ENCODE results near the gene PAK4.

Gene PAK4

GRCh38 chr19:39166571-39167391 is 41.2 kb downstream of the PAK4 start:
- no peak for DNase-seq

GRCh38 chr19:39167461-39168257 is 42.1 kb downstream of the PAK4 start:
- no peak for DNase-seq

GRCh38 chr19:39168258-39169142 is 42.9 kb downstream of the PAK4 start:
- no peak for DNase-seq

DNA sequence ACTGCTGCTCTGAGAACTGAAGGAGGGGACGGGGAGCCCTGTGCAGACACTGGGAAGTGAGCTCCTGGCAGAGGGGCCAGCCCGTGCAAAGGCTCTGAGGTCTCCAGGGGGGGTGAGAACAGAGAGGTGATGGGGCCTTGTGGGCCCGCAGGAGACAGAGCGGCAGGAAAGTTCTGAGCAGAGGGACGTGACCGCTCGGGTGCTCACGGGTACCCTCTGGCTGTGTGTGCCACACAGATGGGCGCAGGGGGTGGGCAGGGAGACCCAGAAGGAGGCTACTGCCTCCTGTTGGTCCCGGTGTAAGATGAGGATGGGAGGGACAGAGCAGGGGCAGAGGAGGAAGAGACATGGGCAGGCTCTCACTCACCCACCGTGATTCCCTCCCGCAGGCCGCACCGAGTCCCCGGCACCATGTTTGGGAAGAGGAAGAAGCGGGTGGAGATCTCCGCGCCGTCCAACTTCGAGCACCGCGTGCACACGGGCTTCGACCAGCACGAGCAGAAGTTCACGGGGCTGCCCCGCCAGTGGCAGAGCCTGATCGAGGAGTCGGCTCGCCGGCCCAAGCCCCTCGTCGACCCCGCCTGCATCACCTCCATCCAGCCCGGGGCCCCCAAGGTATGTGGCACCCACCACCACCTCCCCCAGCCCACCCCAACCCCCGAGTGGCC is 43.7 kb downstream of the PAK4 start:
- DNase-seq: no peak

DNA sequence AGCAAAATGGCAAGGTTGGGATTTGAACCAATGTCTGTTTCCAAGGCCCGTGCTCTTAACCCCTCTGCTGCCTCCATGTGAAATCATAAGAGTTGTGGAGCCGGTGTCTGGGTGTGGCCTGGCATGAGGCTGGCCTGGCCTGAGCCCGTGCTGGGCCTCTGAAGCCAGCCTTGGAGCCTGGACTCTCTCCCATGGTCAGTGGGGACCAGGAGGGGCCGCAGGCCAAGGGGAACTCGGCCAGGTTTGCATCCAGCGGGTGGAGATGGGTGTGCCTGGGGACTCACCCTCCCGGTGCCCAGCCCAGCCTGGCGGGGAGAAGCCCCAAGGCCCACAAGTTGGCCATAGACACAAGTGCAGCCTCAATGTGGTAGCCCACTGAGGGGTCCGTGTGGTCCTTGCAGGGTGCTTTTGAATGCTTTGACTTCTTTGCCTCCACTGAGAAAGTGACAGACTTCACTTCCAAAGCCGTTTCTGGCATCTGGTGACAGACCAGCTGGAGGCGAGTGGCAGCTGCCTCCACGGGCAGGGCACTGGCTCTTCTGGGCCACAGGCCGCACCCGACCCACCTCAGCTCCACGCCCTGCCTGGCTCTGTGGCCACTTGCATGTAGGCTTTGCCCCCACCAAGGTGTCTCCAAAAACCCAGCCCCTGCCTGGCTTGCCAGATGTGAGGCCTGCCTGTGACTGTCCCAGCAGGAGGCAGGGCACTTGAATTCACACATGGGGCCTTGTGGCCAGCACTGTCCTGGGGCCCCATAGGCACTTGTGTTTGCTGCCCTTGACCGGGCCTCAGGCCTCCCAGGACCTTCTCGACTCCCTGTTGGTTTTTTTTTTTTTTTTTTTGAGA is 45.0 kb downstream of the PAK4 start:
- no peak for DNase-seq

DNA sequence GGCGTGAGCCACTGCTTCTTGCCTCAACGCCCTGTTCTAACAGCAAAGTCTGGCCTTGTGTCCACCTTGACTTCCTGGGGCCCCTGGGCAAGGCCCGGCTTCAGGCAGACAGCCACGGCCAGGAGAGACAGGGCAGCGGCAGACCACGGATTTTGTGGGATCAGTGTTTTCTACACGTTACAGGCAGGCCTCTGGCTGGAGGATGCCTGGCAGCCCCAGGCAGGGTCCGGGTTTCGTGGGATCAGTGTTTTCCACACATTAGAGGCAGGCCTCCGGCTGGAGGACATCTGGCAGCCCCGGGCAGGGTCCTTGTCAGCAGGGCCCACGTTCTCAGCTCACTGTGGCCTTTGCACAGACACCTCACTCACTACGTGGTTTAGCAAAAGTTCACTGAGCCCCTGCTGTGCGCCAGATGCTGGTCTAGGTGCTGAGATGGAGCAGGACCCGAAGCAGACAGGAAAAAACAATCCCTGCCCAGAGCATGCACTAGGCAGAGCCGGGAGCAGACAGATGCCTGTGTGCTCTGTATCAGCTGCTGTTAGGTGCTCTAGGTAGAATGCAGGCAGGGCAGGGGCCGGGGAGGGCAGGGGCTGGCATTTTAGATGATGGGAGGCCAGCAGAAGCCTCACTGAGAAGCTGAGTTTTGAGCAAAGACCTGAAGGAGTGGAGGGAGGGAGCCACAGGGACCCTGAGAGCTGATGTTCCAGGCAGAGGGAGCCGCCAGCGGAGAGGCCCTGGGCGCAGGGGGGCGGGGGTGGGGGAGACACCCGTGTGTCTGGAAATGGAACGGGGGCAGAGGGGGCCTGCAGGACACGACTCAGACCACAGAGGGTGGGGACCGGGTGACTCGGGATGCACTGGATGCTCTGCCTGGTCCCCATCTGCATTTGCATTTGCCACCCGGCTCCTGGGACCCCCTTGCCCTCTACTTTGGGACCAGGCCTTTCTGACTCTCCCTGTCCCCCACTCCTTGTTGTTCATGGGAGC is 46.2 kb downstream of the PAK4 start:
- no peak for DNase-seq

DNA sequence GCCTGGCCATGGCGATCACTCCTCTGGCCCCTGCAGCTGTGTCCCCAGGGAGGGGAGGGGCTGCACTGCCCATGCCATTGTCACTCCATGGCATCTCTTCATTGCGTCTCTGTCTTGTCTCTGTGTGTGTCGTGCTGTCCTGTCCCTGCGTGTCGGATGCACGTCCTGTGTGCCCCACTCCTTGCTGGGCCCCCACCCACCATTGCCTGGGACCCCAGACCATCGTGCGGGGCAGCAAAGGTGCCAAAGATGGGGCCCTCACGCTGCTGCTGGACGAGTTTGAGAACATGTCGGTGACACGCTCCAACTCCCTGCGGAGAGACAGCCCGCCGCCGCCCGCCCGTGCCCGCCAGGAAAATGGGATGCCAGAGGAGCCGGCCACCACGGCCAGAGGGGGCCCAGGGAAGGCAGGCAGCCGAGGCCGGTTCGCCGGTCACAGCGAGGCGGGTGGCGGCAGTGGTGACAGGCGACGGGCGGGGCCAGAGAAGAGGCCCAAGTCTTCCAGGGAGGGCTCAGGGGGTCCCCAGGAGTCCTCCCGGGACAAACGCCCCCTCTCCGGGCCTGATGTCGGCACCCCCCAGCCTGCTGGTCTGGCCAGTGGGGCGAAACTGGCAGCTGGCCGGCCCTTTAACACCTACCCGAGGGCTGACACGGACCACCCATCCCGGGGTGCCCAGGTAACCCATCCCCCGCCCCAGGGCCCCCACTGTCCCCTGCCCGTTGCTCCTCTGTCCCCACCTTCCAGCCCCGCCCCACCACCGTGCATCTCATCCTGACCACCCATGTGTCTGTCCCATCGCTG is 47.3 kb downstream of the PAK4 start:
- DNase-seq: no peak

GRCh38 chr19:39173502-39173991 is 48.0 kb downstream of the PAK4 start:
- no peak for DNase-seq

GRCh38 chr19:39174142-39174541 is 48.6 kb downstream of the PAK4 start:
- no peak for DNase-seq

- DNase-seq: no peak
Observed at GRCh38 chr19:39174558-39175544, 49.3 kb downstream of the PAK4 start.

- DNase-seq: no peak
Observed at GRCh38 chr19:39175564-39175963, 50.0 kb downstream of the PAK4 start.

GRCh38 chr19:39177110-39177699 is 51.6 kb downstream of the PAK4 start:
- no peak for DNase-seq

GRCh38 chr19:39177736-39178135 is 52.1 kb downstream of the PAK4 start:
- DNase-seq: no peak

DNA sequence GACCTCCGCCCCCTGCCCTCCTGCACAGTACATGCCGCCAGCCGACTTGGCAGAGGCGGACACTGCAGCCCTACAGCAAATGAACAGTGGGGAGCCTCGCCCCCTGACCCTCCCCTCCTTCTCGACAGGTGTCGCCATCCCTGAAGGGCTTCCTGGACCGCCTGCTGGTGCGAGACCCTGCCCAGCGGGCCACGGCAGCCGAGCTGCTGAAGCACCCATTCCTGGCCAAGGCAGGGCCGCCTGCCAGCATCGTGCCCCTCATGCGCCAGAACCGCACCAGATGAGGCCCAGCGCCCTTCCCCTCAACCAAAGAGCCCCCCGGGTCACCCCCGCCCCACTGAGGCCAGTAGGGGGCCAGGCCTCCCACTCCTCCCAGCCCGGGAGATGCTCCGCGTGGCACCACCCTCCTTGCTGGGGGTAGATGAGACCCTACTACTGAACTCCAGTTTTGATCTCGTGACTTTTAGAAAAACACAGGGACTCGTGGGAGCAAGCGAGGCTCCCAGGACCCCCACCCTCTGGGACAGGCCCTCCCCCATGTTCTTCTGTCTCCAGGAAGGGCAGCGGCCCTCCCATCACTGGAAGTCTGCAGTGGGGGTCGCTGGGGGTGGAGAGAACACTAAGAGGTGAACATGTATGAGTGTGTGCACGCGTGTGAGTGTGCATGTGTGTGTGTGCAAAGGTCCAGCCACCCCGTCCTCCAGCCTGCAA is 52.9 kb downstream of the PAK4 start:
- no peak for DNase-seq

DNA sequence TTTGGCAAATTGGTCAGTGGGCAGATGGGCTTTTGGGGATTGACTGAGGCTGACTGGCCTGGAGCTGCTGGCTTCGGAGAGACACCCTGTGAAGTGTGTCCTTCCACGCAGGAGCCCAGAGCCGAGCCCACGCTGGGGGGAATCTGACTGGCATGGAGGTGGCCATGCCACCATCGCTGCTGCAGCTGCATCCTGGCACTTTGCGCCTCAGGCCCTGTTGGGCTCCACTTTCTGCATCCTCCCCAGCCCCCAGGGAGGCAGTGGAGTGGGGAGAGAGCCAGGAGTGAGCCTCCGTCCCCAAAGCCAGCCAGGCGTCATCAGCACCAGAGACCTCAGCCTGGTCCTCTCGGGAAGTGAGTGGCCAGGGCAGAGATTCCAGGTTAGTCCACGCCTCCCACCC is 54.2 kb downstream of the PAK4 start:
- DNase-seq: no peak

- DNase-seq: no peak
Observed at GRCh38 chr19:39180749-39181148, 55.2 kb downstream of the PAK4 start.

Data from CD4-positive, alpha-beta T cell treated with Interleukin-12 subunit alpha and Interleukin-12 subunit beta, for 1 hour (primary cell).